Fibroblast of lung (primary cell): ENCODE data around the gene ROM1.

Source experiments
- EZH2 ChIP-seq: IDR thresholded peaks from 2 replicates; pipeline ENCODE4 v1.5.1; 2012; ENCODE audit warnings: low read length, control low read depth, mild to moderate bottlenecking; ENCODE audit errors: missing control alignments
- TF ChIP-seq, protein P1 (sequence below), 2 donors: IDR thresholded peaks in 1 of 2; conservative IDR thresholded peaks in 1 of 2; 1 replicate in 1 of 2; 2 replicates in 1 of 2; pipeline ENCODE4 v1.5.1; 2011 to 2012; ENCODE audit warnings: low read length in 2 of 2, control low read depth in 1 of 2, inconsistent platforms in 1 of 2, low read depth in 1 of 2, mild to moderate bottlenecking in 1 of 2

DNA sequence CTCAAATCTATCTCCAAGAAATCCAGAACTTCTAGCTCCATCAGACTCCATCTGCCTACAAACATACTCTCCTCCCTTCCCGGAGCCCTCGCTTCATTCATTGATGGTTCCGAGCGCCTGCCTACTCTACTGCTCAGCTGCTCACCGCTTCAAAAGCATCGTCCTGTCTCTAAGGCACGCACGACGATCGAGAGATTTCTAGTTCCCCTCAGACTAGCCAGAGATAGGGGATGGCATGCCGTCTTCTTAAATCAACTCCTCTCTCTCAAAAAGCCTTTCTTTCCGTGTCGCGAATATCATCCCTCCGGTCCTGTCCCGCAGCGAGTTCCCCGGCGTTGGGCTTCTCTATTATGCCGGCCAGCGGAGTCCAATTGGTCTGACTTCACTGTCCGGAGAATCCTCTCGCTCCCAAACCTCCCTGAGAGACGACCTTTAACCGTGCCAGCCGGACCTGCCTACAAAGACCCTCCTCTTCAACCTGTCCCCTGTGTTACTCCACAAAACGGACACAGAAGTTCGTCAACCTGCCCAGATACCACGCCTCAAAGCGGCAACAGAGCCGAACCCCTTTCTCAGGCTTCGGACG is 40.0 kb upstream of the ROM1 start:
- TF ChIP-seq, protein P1, sequence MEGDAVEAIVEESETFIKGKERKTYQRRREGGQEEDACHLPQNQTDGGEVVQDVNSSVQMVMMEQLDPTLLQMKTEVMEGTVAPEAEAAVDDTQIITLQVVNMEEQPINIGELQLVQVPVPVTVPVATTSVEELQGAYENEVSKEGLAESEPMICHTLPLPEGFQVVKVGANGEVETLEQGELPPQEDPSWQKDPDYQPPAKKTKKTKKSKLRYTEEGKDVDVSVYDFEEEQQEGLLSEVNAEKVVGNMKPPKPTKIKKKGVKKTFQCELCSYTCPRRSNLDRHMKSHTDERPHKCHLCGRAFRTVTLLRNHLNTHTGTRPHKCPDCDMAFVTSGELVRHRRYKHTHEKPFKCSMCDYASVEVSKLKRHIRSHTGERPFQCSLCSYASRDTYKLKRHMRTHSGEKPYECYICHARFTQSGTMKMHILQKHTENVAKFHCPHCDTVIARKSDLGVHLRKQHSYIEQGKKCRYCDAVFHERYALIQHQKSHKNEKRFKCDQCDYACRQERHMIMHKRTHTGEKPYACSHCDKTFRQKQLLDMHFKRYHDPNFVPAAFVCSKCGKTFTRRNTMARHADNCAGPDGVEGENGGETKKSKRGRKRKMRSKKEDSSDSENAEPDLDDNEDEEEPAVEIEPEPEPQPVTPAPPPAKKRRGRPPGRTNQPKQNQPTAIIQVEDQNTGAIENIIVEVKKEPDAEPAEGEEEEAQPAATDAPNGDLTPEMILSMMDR (conservative IDR thresholded peaks at IDR 0.05 in 1 of 2, IDR thresholded peaks at IDR 0.05 in 1 of 2; ENCODE audit: low read depth in 1 of 2, low read length in 2 of 2): no peak
- TF ChIP-seq EZH2: no peak
